ENCODE measurements around the gene ZIC3.

The ZIC3 gene

DNA sequence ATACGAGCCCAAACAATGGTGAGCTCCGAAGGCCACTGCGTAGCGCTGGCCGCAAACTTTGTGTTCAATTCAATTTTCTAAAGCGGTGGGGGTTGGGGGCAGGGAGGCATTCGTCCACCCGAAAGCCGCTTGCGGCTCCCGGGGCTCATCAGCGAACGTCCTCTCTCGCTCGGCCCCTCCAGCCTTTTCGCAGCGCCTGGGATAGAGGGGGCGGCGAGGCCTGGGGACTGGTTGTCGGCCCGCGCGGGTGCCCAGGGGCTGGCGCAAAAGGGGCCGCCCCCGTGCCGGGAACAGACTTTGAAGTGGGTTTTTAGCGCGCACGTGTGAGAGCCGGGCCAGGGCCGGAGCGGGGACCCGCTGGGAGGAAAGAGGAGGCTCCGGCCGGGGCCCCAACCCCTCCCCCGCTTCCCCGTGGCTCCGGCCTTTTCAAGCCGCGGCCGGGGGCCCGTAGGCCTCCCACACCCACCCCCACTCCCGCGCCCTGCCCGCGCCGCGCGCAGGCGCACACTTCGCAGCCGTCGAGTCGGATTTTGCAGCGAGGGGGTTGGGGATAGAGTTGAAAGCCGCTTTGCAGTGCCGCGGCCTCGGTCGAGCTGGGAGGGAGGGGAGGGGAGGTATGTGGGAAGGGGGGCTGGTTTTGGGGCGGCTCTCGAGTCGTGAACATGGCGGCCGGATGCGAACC lies 8.3 kb downstream of the ZIC3 start:
- Histone ChIP-seq H3K27ac (ENCODE audit: insufficient read depth, low read depth, low read length, poor library complexity, severe bottlenecking) (peak overlapping the region; percentile 92), H3K4me1 (ENCODE audit: control insufficient read depth, insufficient read depth, low read length) (no peaks in the 10 kb centered on the region), H3K4me3 (ENCODE audit: insufficient read depth, low read depth, low read length) (peak overlapping the region; percentile 44), H3K27me3 (ENCODE audit: control insufficient read depth, insufficient read depth, low read length, poor library complexity, severe bottlenecking) (no peaks in the 10 kb centered on the region), H3K36me3 (ENCODE audit: control insufficient read depth, insufficient read depth, low read length) (no peaks in the 10 kb centered on the region), H3K9me3 (ENCODE audit: control insufficient read depth, low read length) (no peaks in the 10 kb centered on the region)
- WGBS, 2 experiments = 0% methylated on average over 65 of the region's 67 CpGs

- Histone ChIP-seq H3K27ac (ENCODE audit: insufficient read depth, low read depth, low read length, poor library complexity, severe bottlenecking) (peak overlapping the region; percentile 92), H3K4me3 (ENCODE audit: insufficient read depth, low read depth, low read length) (peak overlapping the region; percentile 44), H3K36me3 (ENCODE audit: control insufficient read depth, insufficient read depth, low read length) (no peaks in the 10 kb centered on the region), H3K4me1 (ENCODE audit: control insufficient read depth, insufficient read depth, low read length) (no peaks in the 10 kb centered on the region), H3K9me3 (ENCODE audit: control insufficient read depth, low read length) (no peaks in the 10 kb centered on the region), H3K27me3 (ENCODE audit: control insufficient read depth, insufficient read depth, low read length, poor library complexity, severe bottlenecking) (no peaks in the 10 kb centered on the region)
- 3 to 4% methylated on average over 29 of the region's 29 CpGs for WGBS, 2 experiments
Measured at GRCh38 chrX:137574784-137575293, 8.9 kb downstream of the ZIC3 start.

DNA sequence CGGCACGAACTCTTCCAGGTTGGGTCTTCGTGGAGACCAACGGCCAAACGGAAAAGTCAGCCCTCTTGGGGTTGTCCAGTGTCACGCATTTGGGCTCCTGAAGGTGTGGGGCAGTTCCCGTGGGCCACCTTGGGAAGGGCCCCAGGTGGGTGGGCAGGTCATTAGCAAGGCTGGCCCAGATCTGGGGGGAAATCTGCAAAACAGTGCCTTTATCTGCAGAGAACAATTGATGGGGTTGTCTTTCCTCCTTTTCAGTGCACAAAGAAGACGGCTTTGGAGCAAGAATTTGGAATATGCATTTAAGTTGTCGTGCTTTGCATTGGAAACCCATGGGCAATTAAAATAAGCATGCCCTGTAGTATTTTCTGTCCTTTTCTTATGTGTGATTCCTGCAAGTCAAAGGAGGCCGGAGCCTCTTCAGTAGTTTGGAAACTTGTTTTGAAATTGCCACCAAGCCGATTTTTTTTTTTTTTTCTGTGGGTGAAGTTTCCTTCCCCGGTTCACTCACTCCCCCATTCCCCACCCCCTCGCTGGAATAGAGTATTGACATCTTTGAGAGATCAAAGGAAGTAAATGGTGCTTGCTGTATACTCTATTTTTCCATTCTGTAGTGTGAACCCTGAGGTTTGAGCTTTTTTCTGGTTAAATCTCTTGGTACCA lies 9.8 kb downstream of the ZIC3 start:
- Histone ChIP-seq H3K9me3 (ENCODE audit: control insufficient read depth, low read length) (no peaks in the 10 kb centered on the region), H3K36me3 (ENCODE audit: control insufficient read depth, insufficient read depth, low read length) (no peaks in the 10 kb centered on the region), H3K4me1 (ENCODE audit: control insufficient read depth, insufficient read depth, low read length) (no peaks in the 10 kb centered on the region), H3K27ac (ENCODE audit: insufficient read depth, low read depth, low read length, poor library complexity, severe bottlenecking) (peak overlapping the region; percentile 92), H3K27me3 (ENCODE audit: control insufficient read depth, insufficient read depth, low read length, poor library complexity, severe bottlenecking) (no peaks in the 10 kb centered on the region), H3K4me3 (ENCODE audit: insufficient read depth, low read depth, low read length) (peak overlapping the region; percentile 44)
- WGBS, 2 experiments = 1 to 3% methylated on average over 10 to 11 of the region's 13 CpGs

GRCh38 chrX:137587151-137587550 lies 21.2 kb downstream of the ZIC3 start:
- H3K4me3 ChIP-seq (ENCODE audit: insufficient read depth, low read depth, low read length) = no peak overlapping the region
- WGBS, 2 experiments = 43 to 51% methylated on average over 2 of the region's 2 CpGs
- no peaks in the 10 kb centered on the region for H3K27me3 ChIP-seq (ENCODE audit: control insufficient read depth, insufficient read depth, low read length, poor library complexity, severe bottlenecking)
- H3K4me1 ChIP-seq (ENCODE audit: control insufficient read depth, insufficient read depth, low read length) = peaks cover 5% of the 10 kb centered on the region
- no peaks in the 10 kb centered on the region for H3K9me3 ChIP-seq (ENCODE audit: control insufficient read depth, low read length)
- H3K36me3 ChIP-seq (ENCODE audit: control insufficient read depth, insufficient read depth, low read length) = no peaks in the 10 kb centered on the region
- no peak overlapping the region for H3K27ac ChIP-seq (ENCODE audit: insufficient read depth, low read depth, low read length, poor library complexity, severe bottlenecking)

DNA sequence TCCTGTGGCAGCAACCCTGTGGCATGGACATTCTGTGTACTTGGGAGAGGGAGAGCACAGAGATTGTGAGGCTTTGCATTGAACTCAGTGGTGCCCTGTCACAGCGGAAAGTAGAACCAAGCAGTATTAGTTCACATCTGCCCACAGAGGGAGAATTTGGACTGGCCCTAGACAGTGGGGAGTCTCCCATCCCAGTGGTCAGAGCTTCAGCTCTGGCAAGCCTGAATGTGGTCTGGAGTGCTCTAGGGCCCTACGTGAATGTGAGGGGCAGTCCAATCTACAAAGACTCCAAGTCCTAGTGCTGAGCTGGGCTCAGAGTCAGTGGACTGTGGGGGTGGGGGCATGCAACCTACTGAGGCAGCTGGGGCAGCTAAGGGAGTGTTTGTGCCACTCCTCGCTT lies 34.8 kb downstream of the ZIC3 start:
- no peaks in the 10 kb centered on the region for H3K27me3 ChIP-seq (ENCODE audit: control insufficient read depth, insufficient read depth, low read length, poor library complexity, severe bottlenecking)
- H3K4me3 ChIP-seq (ENCODE audit: insufficient read depth, low read depth, low read length) = no peak overlapping the region
- H3K27ac ChIP-seq (ENCODE audit: insufficient read depth, low read depth, low read length, poor library complexity, severe bottlenecking) = no peak overlapping the region
- no peaks in the 10 kb centered on the region for H3K9me3 ChIP-seq (ENCODE audit: control insufficient read depth, low read length)
- no peaks in the 10 kb centered on the region for H3K36me3 ChIP-seq (ENCODE audit: control insufficient read depth, insufficient read depth, low read length)
- H3K4me1 ChIP-seq (ENCODE audit: control insufficient read depth, insufficient read depth, low read length) = no peaks in the 10 kb centered on the region
- WGBS, 2 experiments = 95 to 100% methylated on average over 3 of the region's 3 CpGs

All from ectodermal cell (in vitro differentiated cells).